ENCODE measurements around the gene STOX1. TPM values are rescaled to one million over a fixed set of nuclear protein-coding genes. Genes with fewer than 3 reads are reported as not detected.

Gene STOX1
- polyA plus RNA-seq, 1 donor (not counting 4 experiments of a cell fraction or from before 2014, with no cell fraction given), result 0.14 TPM

DNA sequence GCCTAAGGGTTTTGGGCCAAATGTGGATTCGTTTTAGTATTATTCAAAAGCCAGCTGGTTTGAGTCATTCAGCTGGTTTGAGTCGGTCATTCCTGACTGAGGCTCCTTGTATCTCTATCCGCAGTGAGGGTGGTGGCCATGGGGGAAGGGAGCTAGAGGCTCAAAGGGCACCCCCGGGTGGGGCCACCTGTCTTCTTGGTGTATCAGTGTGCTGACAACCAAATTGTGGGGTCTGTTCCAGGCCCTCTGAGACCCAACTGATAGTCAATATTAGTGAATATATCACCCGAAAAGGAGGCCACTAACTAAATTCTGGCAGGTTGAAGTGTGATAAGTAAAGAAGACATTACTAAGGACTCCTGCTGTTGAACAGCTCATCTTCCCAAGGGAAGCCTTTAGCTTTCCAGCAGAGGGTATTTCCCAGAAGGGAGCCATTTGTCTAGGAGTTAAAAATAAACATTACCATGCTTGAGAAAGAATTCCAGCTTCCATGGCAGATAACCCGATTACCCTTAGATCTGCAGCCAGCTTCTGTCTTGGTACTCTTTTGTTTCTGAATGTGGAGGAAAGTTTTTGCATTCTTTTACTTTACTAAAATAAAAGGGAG lies 43.9 kb downstream of the STOX1 start:
- Histone ChIP-seq H4K20me1 (ENCODE audit: control insufficient read depth, extremely low read depth, insufficient read depth, low read length) (no peaks in the 10 kb centered on the region), H3K9me3 (ENCODE audit: control insufficient read depth, low read depth, low read length) (no peaks in the 10 kb centered on the region), H3K36me3 (ENCODE audit: control insufficient read depth in 2 of 2, extremely low read depth in 1 of 2, insufficient read depth in 2 of 2, low read length in 2 of 2) (no peaks in the 10 kb centered on the region), H3K4me2 (ENCODE audit: control insufficient read depth, extremely low read depth, insufficient read depth, low read depth, low read length) (no peak overlapping the region), H3K27ac (ENCODE audit: control insufficient read depth, insufficient read depth, low read length) (no peak overlapping the region), H3K79me2 (ENCODE audit: control insufficient read depth, insufficient read depth, low read length) (no peaks in the 10 kb centered on the region), H2AFZ (ENCODE audit: control insufficient read depth, low read length) (no peak overlapping the region), H3K27me3 (ENCODE audit: control insufficient read depth, extremely low read depth, insufficient read depth, low read length) (peaks cover 4% of the 10 kb centered on the region), H3K4me1 (ENCODE audit: control insufficient read depth, extremely low read depth, insufficient read depth, low read length) (no peaks in the 10 kb centered on the region), H3K9ac (ENCODE audit: control insufficient read depth, extremely low read depth, insufficient read depth, low read length) (no peak overlapping the region), H3K9me1 (ENCODE audit: control insufficient read depth, extremely low read depth, insufficient read depth, low read length) (no peaks in the 10 kb centered on the region), H3K4me3 (ENCODE audit: control insufficient read depth in 2 of 3, extremely low read depth in 1 of 3, insufficient read depth in 2 of 3, low read depth in 1 of 3, low read length in 3 of 3) (no peak overlapping the region)
- no peak for FAIRE-seq
- no peak for DNase-seq (ENCODE audit: low read depth, low spot score)
- TF ChIP-seq CTCF (optimal IDR thresholded peaks at IDR 0.05 in 1 of 3, IDR thresholded peaks at IDR 0.05 in 1 of 3, conservative IDR thresholded peaks at IDR 0.05 in 1 of 3; ENCODE audit: extremely low read depth in 1 of 3, insufficient read depth in 2 of 3, low read length in 3 of 3), result no peak
- TF ChIP-seq EZH2 (IDR thresholded peaks at IDR 0.05; ENCODE audit: low read length), result no peak
- dilution Hi-C loops (cut with MboI; ENCODE audit: extremely low pct_ligation_motif_present, low sequenced_read_pairs), result no loop called here

DNA sequence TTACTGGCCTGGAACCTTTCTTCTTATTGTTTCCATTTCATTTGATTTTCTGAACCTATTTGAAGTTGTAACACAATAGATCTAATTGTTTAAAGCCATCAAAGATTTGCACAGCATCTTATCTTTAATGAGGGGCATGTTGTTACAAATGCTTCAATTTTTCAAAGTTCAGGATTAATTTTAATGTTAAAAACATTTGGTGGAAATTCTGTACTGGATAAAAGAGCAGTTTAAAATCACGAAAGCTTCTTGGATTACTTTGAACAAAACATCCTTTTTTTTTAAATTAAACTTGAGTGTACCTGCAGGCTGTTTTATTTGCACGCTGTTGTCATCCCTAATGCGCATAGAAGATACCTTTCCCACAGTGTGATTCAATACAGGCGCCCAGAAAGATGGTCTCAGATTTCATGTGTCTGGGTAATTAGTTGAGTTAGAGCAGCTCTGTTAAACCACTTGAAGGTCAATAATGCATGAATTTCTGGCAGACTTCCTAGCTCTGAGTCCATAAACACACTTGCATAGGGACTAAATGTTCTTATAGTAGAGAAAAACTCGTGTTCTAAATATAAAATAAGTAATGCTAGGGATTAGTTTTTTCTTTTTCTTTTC lies 44.5 kb downstream of the STOX1 start:
- no peak overlapping the region for H2AFZ ChIP-seq (ENCODE audit: control insufficient read depth, low read length)
- H3K4me2 ChIP-seq (ENCODE audit: control insufficient read depth, extremely low read depth, insufficient read depth, low read depth, low read length), result no peak overlapping the region
- FAIRE-seq (no peak), DNase-seq (ENCODE audit: low read depth, low spot score) (no peak)
- peaks cover 4% of the 10 kb centered on the region for H3K27me3 ChIP-seq (ENCODE audit: control insufficient read depth, extremely low read depth, insufficient read depth, low read length)
- no peak overlapping the region for H3K4me3 ChIP-seq (ENCODE audit: control insufficient read depth in 2 of 3, extremely low read depth in 1 of 3, insufficient read depth in 2 of 3, low read depth in 1 of 3, low read length in 3 of 3)
- no peaks in the 10 kb centered on the region for H3K36me3 ChIP-seq (ENCODE audit: control insufficient read depth in 2 of 2, extremely low read depth in 1 of 2, insufficient read depth in 2 of 2, low read length in 2 of 2)
- H3K9me1 ChIP-seq (ENCODE audit: control insufficient read depth, extremely low read depth, insufficient read depth, low read length), result no peaks in the 10 kb centered on the region
- TF ChIP-seq EZH2 (IDR thresholded peaks at IDR 0.05; ENCODE audit: low read length) (no peak), CTCF (optimal IDR thresholded peaks at IDR 0.05 in 1 of 3, IDR thresholded peaks at IDR 0.05 in 1 of 3, conservative IDR thresholded peaks at IDR 0.05 in 1 of 3; ENCODE audit: extremely low read depth in 1 of 3, insufficient read depth in 2 of 3, low read length in 3 of 3) (no peak)
- H3K9me3 ChIP-seq (ENCODE audit: control insufficient read depth, low read depth, low read length), result no peaks in the 10 kb centered on the region
- H3K9ac ChIP-seq (ENCODE audit: control insufficient read depth, extremely low read depth, insufficient read depth, low read length), result no peak overlapping the region
- dilution Hi-C loops (cut with MboI; ENCODE audit: extremely low pct_ligation_motif_present, low sequenced_read_pairs), result no loop called here
- no peaks in the 10 kb centered on the region for H4K20me1 ChIP-seq (ENCODE audit: control insufficient read depth, extremely low read depth, insufficient read depth, low read length)
- H3K27ac ChIP-seq (ENCODE audit: control insufficient read depth, insufficient read depth, low read length), result no peak overlapping the region
- H3K4me1 ChIP-seq (ENCODE audit: control insufficient read depth, extremely low read depth, insufficient read depth, low read length), result no peaks in the 10 kb centered on the region
- H3K79me2 ChIP-seq (ENCODE audit: control insufficient read depth, insufficient read depth, low read length), result no peaks in the 10 kb centered on the region

Measured in keratinocyte (primary cell).